WTC11 (cell line): ENCODE results near the gene LMAN2L. TPM values are rescaled to one million over a fixed set of nuclear protein-coding genes. Genes with fewer than 3 reads are reported as not detected.

Experiments used
- ATAC-seq: fragments of 200-7000 bp; cut with Tn5 transposase; 2 replicates; pipeline ENCODE4 v1.10.0; 2021; ENCODE audit warnings: mild to moderate bottlenecking, moderate library complexity
- CTCF ChIA-PET: fragments of 300-600 bp; sonication (Branson Sonifier 250); formaldehyde crosslinking; loops from one replicate; lab custom pipeline; 2021; ENCODE audit warnings: antibody characterized with exemption; lab: Charles Lee
- POLR2A ChIA-PET: fragments of 350-600 bp; sonication (Branson Sonifier 250); formaldehyde crosslinking; loops from one replicate; lab custom pipeline; 2021; ENCODE audit warnings: antibody characterized with exemption; lab: Charles Lee
- DNase-seq: peaks from one replicate; pipeline ENCODE4 v3.0.0; 2021; ENCODE audit warnings: low spot score
- H3K27ac Mint-ChIP-seq: 2 replicates; pipeline ENCODE4 v1.8.0; 2021; ENCODE audit warnings: mixed read lengths
- H3K27me3 Mint-ChIP-seq: 2 replicates; pipeline ENCODE4 v1.8.0; 2021; ENCODE audit warnings: low read depth, mild to moderate bottlenecking, moderate library complexity, mixed read lengths
- H3K36me3 Mint-ChIP-seq: 2 replicates; pipeline ENCODE4 v1.8.0; 2021; ENCODE audit warnings: mixed read lengths
- H3K4me1 Mint-ChIP-seq: 2 replicates; pipeline ENCODE4 v1.8.0; 2022; ENCODE audit warnings: mixed read lengths
- H3K4me3 Mint-ChIP-seq: 2 replicates; pipeline ENCODE4 v1.8.0; 2021; ENCODE audit warnings: mild to moderate bottlenecking, moderate library complexity, mixed read lengths
- H3K9me3 Mint-ChIP-seq: 2 replicates; pipeline ENCODE4 v1.8.0; 2021; ENCODE audit warnings: mixed read lengths
- CREM ChIP-seq: sonication (generic); formaldehyde crosslinking; IDR thresholded peaks from 2 replicates; pipeline ENCODE4 v1.8.1; 2022; ENCODE audit warnings: mild to moderate bottlenecking, missing genetic modification reagents, moderate library complexity
- EMX1 ChIP-seq: fragments of 250-450 bp; sonication (Bioruptor Pico); IDR thresholded peaks from 2 replicates; pipeline ENCODE4 v1.8.0; 2021; ENCODE audit warnings: mild to moderate bottlenecking
- ESRRA ChIP-seq: sonication (generic); formaldehyde crosslinking; IDR thresholded peaks from 2 replicates; pipeline ENCODE4 v1.8.1; 2022; ENCODE audit warnings: mild to moderate bottlenecking, missing genetic modification reagents, borderline replicate concordance
- FOXK1 ChIP-seq: sonication (generic); formaldehyde crosslinking; IDR thresholded peaks from 2 replicates; pipeline ENCODE4 v1.8.0; 2022; ENCODE audit warnings: mild to moderate bottlenecking, moderate library complexity, missing genetic modification reagents
- GRHL2 ChIP-seq: fragments of 250-450 bp; sonication (Bioruptor Pico); IDR thresholded peaks from 2 replicates; pipeline ENCODE4 v1.8.0; 2022; ENCODE audit warnings: mild to moderate bottlenecking, moderate library complexity; ENCODE audit not compliant: insufficient replicate concordance, severe bottlenecking
- JAZF1 ChIP-seq: fragments of 250-450 bp; sonication (Bioruptor Pico); IDR thresholded peaks from 2 replicates; pipeline ENCODE4 v1.9.0; 2021; ENCODE audit warnings: moderate library complexity, mild to moderate bottlenecking, inconsistent platforms
- NFYB ChIP-seq: sonication (generic); formaldehyde crosslinking; conservative IDR thresholded peaks from 2 replicates; pipeline ENCODE4 v1.8.0; 2022; ENCODE audit warnings: low read depth, missing genetic modification reagents
- NR1H2 ChIP-seq: sonication (generic); formaldehyde crosslinking; IDR thresholded peaks from 2 replicates; pipeline ENCODE4 v1.9.0; 2021; ENCODE audit warnings: mild to moderate bottlenecking, moderate library complexity, missing genetic modification reagents
- PRRX2 ChIP-seq: fragments of 250-450 bp; sonication (Bioruptor Pico); IDR thresholded peaks from 2 replicates; pipeline ENCODE4 v1.8.0; 2021; ENCODE audit warnings: mild to moderate bottlenecking
- SP1 ChIP-seq: sonication (generic); formaldehyde crosslinking; conservative IDR thresholded peaks from 2 replicates; pipeline ENCODE4 v1.8.1; 2022; ENCODE audit warnings: missing genetic modification reagents
- TEAD4 ChIP-seq: sonication (generic); formaldehyde crosslinking; IDR thresholded peaks from 2 replicates; pipeline ENCODE4 v1.8.0; 2022; ENCODE audit warnings: mild to moderate bottlenecking, missing genetic modification reagents
- ZNF121 ChIP-seq: sonication (generic); formaldehyde crosslinking; IDR thresholded peaks from 2 replicates; pipeline ENCODE4 v1.8.0; 2023; ENCODE audit warnings: missing genetic modification reagents
- ZNF396 ChIP-seq: fragments of 250-450 bp; sonication (Bioruptor Pico); IDR thresholded peaks from 2 replicates; pipeline ENCODE4 v1.8.0; 2021; ENCODE audit warnings: mild to moderate bottlenecking, moderate library complexity, borderline replicate concordance
- ZNF671 ChIP-seq: fragments of 250-450 bp; sonication (Bioruptor Pico); IDR thresholded peaks from 2 replicates; pipeline ENCODE4 v1.8.0; 2021; ENCODE audit warnings: mild to moderate bottlenecking
- total RNA-seq: library from RNA; stranded (reverse); gene quantifications from 3 replicates; pipeline ENCODE4 v1.2.3, GENCODE V29; 2021
- TF ChIP-seq, protein P1 (sequence below): sonication (generic); formaldehyde crosslinking; conservative IDR thresholded peaks from 2 replicates; pipeline ENCODE4 v1.8.1; 2023; ENCODE audit warnings: mild to moderate bottlenecking, low read depth, missing genetic modification reagents, moderate library complexity
- TF ChIP-seq, protein P2 (sequence below): fragments of 250-450 bp; sonication (Bioruptor Pico); conservative IDR thresholded peaks from 2 replicates; pipeline ENCODE4 v1.9.0; 2021; ENCODE audit warnings: mild to moderate bottlenecking
- TF ChIP-seq, protein P3 (sequence below): sonication (generic); formaldehyde crosslinking; IDR thresholded peaks from 2 replicates; pipeline ENCODE4 v1.8.1; 2022; ENCODE audit warnings: mild to moderate bottlenecking, missing genetic modification reagents, moderate library complexity, borderline replicate concordance
- TF ChIP-seq, protein P4 (sequence below): fragments of 250-450 bp; sonication (Bioruptor Pico); IDR thresholded peaks from 2 replicates; pipeline ENCODE4 v2.1.2; 2022; ENCODE audit warnings: mild to moderate bottlenecking, moderate library complexity
- TF ChIP-seq, protein P5 (sequence below): sonication (generic); formaldehyde crosslinking; IDR thresholded peaks from 2 replicates; pipeline ENCODE4 v1.8.0; 2022; ENCODE audit warnings: mild to moderate bottlenecking, missing genetic modification reagents
- TF ChIP-seq, protein P6 (sequence below): sonication (generic); formaldehyde crosslinking; IDR thresholded peaks from 2 replicates; pipeline ENCODE4 v1.8.0; 2023; ENCODE audit warnings: mild to moderate bottlenecking, missing genetic modification reagents
- TF ChIP-seq, protein P7 (sequence below): sonication (generic); formaldehyde crosslinking; IDR thresholded peaks from 2 replicates; pipeline ENCODE4 v1.8.1; 2023; ENCODE audit warnings: mild to moderate bottlenecking, missing genetic modification reagents
- TF ChIP-seq, protein P8 (sequence below): sonication (generic); formaldehyde crosslinking; IDR thresholded peaks from 2 replicates; pipeline ENCODE4 v1.8.0; 2023; ENCODE audit warnings: missing genetic modification reagents

LMAN2L gene
- total RNA-seq, 1 experiment from 2014 or later = 13.5 TPM

DNA sequence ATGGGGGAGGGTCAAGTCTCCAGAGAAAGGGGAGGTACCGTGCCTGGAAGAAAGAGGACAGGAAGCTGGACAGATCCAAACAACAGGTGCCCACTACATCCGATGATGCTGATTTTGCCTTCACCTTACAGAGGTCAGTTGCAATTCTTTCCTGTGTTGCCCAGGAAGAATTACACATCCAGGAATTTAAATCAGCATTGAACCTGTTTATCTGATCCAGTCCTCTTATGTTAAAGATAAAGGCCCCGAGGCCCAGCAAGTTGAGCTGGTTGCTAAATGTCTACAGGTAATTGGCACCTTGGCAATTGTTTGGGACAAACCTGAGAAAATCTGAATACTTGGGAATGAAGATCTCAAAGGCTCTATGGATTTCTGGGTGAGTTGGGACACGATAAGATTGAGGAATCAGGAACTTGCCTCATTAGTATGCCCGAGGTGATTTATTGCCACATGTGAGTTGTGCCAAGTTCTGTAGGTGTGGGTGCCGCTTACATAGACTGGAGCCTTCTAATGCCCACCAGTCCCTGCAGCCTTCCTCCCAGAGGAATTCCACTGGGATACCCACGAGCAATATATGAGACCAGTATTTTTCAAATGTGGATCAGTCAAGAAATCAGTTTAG, 13.9 kb upstream of the LMAN2L start (continued):
- TF ChIP-seq, protein P1, sequence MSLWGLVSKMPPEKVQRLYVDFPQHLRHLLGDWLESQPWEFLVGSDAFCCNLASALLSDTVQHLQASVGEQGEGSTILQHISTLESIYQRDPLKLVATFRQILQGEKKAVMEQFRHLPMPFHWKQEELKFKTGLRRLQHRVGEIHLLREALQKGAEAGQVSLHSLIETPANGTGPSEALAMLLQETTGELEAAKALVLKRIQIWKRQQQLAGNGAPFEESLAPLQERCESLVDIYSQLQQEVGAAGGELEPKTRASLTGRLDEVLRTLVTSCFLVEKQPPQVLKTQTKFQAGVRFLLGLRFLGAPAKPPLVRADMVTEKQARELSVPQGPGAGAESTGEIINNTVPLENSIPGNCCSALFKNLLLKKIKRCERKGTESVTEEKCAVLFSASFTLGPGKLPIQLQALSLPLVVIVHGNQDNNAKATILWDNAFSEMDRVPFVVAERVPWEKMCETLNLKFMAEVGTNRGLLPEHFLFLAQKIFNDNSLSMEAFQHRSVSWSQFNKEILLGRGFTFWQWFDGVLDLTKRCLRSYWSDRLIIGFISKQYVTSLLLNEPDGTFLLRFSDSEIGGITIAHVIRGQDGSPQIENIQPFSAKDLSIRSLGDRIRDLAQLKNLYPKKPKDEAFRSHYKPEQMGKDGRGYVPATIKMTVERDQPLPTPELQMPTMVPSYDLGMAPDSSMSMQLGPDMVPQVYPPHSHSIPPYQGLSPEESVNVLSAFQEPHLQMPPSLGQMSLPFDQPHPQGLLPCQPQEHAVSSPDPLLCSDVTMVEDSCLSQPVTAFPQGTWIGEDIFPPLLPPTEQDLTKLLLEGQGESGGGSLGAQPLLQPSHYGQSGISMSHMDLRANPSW (CRISPR knock-in tag) = no peak
- TF ChIP-seq, protein P2, sequence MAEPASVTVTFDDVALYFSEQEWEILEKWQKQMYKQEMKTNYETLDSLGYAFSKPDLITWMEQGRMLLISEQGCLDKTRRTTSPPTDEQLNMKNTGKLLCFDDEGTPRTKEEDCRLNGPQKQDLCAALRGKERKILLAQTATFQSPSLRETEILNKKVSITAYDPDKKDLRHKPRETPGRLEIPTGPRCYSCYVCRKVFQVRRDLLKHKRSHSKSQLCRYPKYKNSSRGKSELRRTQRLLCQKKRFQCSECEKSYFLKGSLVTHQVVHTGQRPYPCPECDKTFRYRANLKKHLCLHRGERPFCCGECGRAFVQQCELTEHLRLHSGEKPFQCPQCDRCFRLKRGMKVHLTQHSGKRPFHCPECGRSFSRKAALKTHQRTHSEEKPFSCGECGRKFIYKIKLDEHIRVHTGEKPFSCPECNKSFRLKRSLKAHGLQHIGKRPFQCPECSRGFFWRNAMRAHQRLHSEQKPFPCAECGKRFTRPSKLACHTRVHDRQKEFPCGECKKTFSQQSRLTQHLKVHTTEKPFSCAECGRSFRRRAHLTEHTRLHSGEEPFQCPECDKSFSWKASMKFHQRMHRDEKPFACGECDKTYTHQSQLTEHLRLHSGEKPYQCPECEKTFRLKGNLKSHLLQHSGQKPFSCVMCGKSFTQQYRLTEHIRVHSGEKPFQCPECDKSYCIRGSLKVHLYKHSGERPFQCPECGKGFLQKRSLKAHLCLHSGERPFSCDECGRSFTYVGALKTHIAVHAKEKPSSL (CRISPR knock-in tag) = no peak
- TF ChIP-seq PRRX2 (no peak), ZNF671 (CRISPR knock-in tag) (no peak), NR1H2 (CRISPR knock-in tag) (no peak), SP1 (no peak), NFYB (CRISPR knock-in tag) (no peak), EMX1 (CRISPR knock-in tag) (no peak), ESRRA (CRISPR knock-in tag) (no peak)
- TF ChIP-seq, protein P3, sequence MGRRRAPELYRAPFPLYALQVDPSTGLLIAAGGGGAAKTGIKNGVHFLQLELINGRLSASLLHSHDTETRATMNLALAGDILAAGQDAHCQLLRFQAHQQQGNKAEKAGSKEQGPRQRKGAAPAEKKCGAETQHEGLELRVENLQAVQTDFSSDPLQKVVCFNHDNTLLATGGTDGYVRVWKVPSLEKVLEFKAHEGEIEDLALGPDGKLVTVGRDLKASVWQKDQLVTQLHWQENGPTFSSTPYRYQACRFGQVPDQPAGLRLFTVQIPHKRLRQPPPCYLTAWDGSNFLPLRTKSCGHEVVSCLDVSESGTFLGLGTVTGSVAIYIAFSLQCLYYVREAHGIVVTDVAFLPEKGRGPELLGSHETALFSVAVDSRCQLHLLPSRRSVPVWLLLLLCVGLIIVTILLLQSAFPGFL (CRISPR knock-in tag) = no peak

DNA sequence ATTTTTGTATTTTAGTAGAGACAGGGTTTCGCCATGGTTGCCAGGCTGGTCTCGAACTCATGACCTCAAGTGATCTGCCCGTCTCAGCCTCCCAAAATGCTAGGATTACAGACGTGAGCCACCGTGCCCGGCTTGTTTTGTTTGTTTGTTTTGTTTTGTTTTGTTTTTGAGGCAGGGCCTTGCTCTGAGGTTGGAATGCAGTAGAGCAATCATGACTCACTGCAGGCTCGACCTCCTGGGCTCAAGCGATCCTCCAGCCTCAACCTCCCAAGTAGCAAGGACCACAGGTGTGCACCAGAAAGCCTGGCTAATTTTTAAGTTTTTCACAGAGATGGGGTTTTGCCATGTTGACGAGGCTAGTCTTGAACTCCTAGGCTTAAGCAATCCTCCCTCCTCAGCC, 11.9 kb upstream of the LMAN2L start:
- no peak overlapping the region for H3K4me3 Mint-ChIP-seq
- no peaks in the 10 kb centered on the region for H3K9me3 Mint-ChIP-seq
- CTCF ChIA-PET = no interaction called here
- POLR2A ChIA-PET = no interaction called here
- H3K36me3 Mint-ChIP-seq = no peaks in the 10 kb centered on the region
- ATAC-seq (no peak), DNase-seq (no peak)
- no peaks in the 10 kb centered on the region for H3K4me1 Mint-ChIP-seq
- no peak overlapping the region for H3K27ac Mint-ChIP-seq
- H3K27me3 Mint-ChIP-seq = no peaks in the 10 kb centered on the region; the same call in 1 of the 2 replicates
- TF ChIP-seq ZNF396 (CRISPR knock-in tag) (no peak), ZNF121 (no peak), JAZF1 (CRISPR knock-in tag) (no peak), ZNF671 (CRISPR knock-in tag) (no peak), TEAD4 (CRISPR knock-in tag) (no peak), CREM (no peak), FOXK1 (CRISPR knock-in tag) (no peak), GRHL2 (CRISPR knock-in tag) (no peak)
- TF ChIP-seq, protein P4, sequence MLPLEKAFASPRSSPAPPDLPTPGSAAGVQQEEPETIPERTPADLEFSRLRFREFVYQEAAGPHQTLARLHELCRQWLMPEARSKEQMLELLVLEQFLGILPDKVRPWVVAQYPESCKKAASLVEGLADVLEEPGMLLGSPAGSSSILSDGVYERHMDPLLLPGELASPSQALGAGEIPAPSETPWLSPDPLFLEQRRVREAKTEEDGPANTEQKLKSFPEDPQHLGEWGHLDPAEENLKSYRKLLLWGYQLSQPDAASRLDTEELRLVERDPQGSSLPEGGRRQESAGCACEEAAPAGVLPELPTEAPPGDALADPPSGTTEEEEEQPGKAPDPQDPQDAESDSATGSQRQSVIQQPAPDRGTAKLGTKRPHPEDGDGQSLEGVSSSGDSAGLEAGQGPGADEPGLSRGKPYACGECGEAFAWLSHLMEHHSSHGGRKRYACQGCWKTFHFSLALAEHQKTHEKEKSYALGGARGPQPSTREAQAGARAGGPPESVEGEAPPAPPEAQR (CRISPR knock-in tag) = no peak
- TF ChIP-seq, protein P5, sequence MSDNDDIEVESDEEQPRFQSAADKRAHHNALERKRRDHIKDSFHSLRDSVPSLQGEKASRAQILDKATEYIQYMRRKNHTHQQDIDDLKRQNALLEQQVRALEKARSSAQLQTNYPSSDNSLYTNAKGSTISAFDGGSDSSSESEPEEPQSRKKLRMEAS (CRISPR knock-in tag) = no peak
- TF ChIP-seq, protein P3 (CRISPR knock-in tag) = no peak
- TF ChIP-seq, protein P6, sequence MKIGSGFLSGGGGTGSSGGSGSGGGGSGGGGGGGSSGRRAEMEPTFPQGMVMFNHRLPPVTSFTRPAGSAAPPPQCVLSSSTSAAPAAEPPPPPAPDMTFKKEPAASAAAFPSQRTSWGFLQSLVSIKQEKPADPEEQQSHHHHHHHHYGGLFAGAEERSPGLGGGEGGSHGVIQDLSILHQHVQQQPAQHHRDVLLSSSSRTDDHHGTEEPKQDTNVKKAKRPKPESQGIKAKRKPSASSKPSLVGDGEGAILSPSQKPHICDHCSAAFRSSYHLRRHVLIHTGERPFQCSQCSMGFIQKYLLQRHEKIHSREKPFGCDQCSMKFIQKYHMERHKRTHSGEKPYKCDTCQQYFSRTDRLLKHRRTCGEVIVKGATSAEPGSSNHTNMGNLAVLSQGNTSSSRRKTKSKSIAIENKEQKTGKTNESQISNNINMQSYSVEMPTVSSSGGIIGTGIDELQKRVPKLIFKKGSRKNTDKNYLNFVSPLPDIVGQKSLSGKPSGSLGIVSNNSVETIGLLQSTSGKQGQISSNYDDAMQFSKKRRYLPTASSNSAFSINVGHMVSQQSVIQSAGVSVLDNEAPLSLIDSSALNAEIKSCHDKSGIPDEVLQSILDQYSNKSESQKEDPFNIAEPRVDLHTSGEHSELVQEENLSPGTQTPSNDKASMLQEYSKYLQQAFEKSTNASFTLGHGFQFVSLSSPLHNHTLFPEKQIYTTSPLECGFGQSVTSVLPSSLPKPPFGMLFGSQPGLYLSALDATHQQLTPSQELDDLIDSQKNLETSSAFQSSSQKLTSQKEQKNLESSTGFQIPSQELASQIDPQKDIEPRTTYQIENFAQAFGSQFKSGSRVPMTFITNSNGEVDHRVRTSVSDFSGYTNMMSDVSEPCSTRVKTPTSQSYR (CRISPR knock-in tag) = no peak
- TF ChIP-seq, protein P7, sequence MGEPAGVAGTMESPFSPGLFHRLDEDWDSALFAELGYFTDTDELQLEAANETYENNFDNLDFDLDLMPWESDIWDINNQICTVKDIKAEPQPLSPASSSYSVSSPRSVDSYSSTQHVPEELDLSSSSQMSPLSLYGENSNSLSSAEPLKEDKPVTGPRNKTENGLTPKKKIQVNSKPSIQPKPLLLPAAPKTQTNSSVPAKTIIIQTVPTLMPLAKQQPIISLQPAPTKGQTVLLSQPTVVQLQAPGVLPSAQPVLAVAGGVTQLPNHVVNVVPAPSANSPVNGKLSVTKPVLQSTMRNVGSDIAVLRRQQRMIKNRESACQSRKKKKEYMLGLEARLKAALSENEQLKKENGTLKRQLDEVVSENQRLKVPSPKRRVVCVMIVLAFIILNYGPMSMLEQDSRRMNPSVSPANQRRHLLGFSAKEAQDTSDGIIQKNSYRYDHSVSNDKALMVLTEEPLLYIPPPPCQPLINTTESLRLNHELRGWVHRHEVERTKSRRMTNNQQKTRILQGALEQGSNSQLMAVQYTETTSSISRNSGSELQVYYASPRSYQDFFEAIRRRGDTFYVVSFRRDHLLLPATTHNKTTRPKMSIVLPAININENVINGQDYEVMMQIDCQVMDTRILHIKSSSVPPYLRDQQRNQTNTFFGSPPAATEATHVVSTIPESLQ (CRISPR knock-in tag) = no peak
- TF ChIP-seq, protein P8, sequence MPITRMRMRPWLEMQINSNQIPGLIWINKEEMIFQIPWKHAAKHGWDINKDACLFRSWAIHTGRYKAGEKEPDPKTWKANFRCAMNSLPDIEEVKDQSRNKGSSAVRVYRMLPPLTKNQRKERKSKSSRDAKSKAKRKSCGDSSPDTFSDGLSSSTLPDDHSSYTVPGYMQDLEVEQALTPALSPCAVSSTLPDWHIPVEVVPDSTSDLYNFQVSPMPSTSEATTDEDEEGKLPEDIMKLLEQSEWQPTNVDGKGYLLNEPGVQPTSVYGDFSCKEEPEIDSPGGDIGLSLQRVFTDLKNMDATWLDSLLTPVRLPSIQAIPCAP = no peak
